Measurements from ENCODE around the gene ACER3.
"Not testable (repeated sequence)": the region's sequence is repeated elsewhere in the genome, so short reads cannot be mapped to it uniquely, and the experiment has no call there.

Gene ACER3

GRCh38 chr11:76872959-76873827 is 12.5 kb downstream of the ACER3 start:
- DNase-seq (ENCODE audit: low read depth in 2 of 2, low spot score in 1 of 2): no peak

- no peak for DNase-seq (ENCODE audit: low read depth in 2 of 2, low spot score in 1 of 2)
Measured at GRCh38 chr11:76878014-76878413, 17.3 kb downstream of the ACER3 start.

- DNase-seq (ENCODE audit: low read depth in 2 of 2, low spot score in 1 of 2): no peak
Measured at GRCh38 chr11:76880314-76880713, 19.6 kb downstream of the ACER3 start.

GRCh38 chr11:76880956-76881355 is 20.2 kb downstream of the ACER3 start:
- DNase-seq (ENCODE audit: low read depth in 2 of 2, low spot score in 1 of 2): no peak

GRCh38 chr11:76885390-76886097 is 24.8 kb downstream of the ACER3 start:
- no peak for DNase-seq (ENCODE audit: low read depth in 2 of 2, low spot score in 1 of 2)

- no peak for DNase-seq (ENCODE audit: low read depth in 2 of 2, low spot score in 1 of 2)
Measured at GRCh38 chr11:76888989-76889388, 28.3 kb downstream of the ACER3 start.

GRCh38 chr11:76889411-76889975 is 28.8 kb downstream of the ACER3 start:
- DNase-seq (ENCODE audit: low read depth in 2 of 2, low spot score in 1 of 2): no peak

- DNase-seq (ENCODE audit: low read depth in 2 of 2, low spot score in 1 of 2): no peak
Measured at GRCh38 chr11:76890329-76890728, 29.6 kb downstream of the ACER3 start.

GRCh38 chr11:76891285-76891684 is 30.6 kb downstream of the ACER3 start:
- DNase-seq (ENCODE audit: low read depth in 2 of 2, low spot score in 1 of 2): no peak

- no peak for DNase-seq (ENCODE audit: low read depth in 2 of 2, low spot score in 1 of 2)
Measured at GRCh38 chr11:76891793-76892192, 31.1 kb downstream of the ACER3 start.

GRCh38 chr11:76892306-76892705 is 31.6 kb downstream of the ACER3 start:
- no peak for DNase-seq (ENCODE audit: low read depth in 2 of 2, low spot score in 1 of 2)

GRCh38 chr11:76897233-76897632 is 36.5 kb downstream of the ACER3 start:
- DNase-seq (ENCODE audit: low read depth in 2 of 2, low spot score in 1 of 2): no peak

GRCh38 chr11:76901144-76901543 is 40.4 kb downstream of the ACER3 start:
- no peak for DNase-seq (ENCODE audit: low read depth in 2 of 2, low spot score in 1 of 2)

- not testable (repeated sequence) for DNase-seq (ENCODE audit: low read depth in 2 of 2, low spot score in 1 of 2)
Measured at GRCh38 chr11:76901622-76902021, 40.9 kb downstream of the ACER3 start.

- no peak for DNase-seq (ENCODE audit: low read depth in 2 of 2, low spot score in 1 of 2)
Measured at GRCh38 chr11:76902121-76903014, 41.6 kb downstream of the ACER3 start.

GRCh38 chr11:76903325-76903724 is 42.6 kb downstream of the ACER3 start:
- no peak for DNase-seq (ENCODE audit: low read depth in 2 of 2, low spot score in 1 of 2)

GRCh38 chr11:76910620-76911414 is 50.1 kb downstream of the ACER3 start:
- no peak for DNase-seq (ENCODE audit: low read depth in 2 of 2, low spot score in 1 of 2)

GRCh38 chr11:76911415-76911808 is 50.7 kb downstream of the ACER3 start:
- no peak for DNase-seq (ENCODE audit: low read depth in 2 of 2, low spot score in 1 of 2)

- DNase-seq (ENCODE audit: low read depth in 2 of 2, low spot score in 1 of 2): no peak
Measured at GRCh38 chr11:76916712-76917111, 56.0 kb downstream of the ACER3 start.

- DNase-seq (ENCODE audit: low read depth in 2 of 2, low spot score in 1 of 2): no peak
Measured at GRCh38 chr11:76918941-76919386, 58.2 kb downstream of the ACER3 start.
